Epithelial cell of proximal tubule (primary cell): ENCODE results near the gene KLF5. TPM values are rescaled to one million over a fixed set of nuclear protein-coding genes. Genes with fewer than 3 reads are reported as not detected.

Experiments used
- DNase-seq: peaks from one replicate; pipeline ENCODE4 v3.0.0-alpha.2; 2011; ENCODE audit warnings: low read depth
- H3K4me3 ChIP-seq: 2 replicates; pipeline ENCODE4 v1.5.1; 2011; ENCODE audit warnings: low read depth, mild to moderate bottlenecking, low read length
- total RNA-seq: library from RNA; depleted of rRNA; stranded (reverse); fragments of >200 nt; gene quantifications from 2 replicates; pipeline ENCODE4 v1.2.3, GENCODE V29; 2015
- TF ChIP-seq, protein P1 (sequence below): conservative IDR thresholded peaks from 2 replicates; pipeline ENCODE4 v1.5.1; 2012; ENCODE audit warnings: low read depth, mild to moderate bottlenecking, low read length

Gene KLF5
- total RNA-seq, 1 donor from 2014 or later: 26.6 TPM

DNA sequence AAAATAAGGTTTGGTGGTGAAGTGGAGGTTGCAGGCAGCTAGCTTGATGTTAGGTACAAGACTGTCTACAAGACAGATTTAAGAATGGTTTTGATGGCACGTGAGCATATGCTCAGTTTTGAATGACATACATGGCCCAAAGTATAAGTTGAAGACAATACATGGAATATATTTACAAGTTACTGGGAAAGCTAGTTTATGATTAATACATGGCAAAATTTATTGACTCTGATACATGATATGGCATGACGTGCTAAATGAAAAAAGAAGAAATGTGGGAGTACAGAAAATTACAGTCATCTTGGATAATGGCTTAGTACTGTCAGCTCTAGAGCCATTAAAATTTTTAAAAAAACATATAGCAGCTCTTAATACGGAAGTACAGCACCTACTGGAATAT lies 4.4 kb downstream of the KLF5 start:
- H3K4me3 ChIP-seq: no peak overlapping the region
- no peak for DNase-seq
- TF ChIP-seq, protein P1, sequence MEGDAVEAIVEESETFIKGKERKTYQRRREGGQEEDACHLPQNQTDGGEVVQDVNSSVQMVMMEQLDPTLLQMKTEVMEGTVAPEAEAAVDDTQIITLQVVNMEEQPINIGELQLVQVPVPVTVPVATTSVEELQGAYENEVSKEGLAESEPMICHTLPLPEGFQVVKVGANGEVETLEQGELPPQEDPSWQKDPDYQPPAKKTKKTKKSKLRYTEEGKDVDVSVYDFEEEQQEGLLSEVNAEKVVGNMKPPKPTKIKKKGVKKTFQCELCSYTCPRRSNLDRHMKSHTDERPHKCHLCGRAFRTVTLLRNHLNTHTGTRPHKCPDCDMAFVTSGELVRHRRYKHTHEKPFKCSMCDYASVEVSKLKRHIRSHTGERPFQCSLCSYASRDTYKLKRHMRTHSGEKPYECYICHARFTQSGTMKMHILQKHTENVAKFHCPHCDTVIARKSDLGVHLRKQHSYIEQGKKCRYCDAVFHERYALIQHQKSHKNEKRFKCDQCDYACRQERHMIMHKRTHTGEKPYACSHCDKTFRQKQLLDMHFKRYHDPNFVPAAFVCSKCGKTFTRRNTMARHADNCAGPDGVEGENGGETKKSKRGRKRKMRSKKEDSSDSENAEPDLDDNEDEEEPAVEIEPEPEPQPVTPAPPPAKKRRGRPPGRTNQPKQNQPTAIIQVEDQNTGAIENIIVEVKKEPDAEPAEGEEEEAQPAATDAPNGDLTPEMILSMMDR: no peak

DNA sequence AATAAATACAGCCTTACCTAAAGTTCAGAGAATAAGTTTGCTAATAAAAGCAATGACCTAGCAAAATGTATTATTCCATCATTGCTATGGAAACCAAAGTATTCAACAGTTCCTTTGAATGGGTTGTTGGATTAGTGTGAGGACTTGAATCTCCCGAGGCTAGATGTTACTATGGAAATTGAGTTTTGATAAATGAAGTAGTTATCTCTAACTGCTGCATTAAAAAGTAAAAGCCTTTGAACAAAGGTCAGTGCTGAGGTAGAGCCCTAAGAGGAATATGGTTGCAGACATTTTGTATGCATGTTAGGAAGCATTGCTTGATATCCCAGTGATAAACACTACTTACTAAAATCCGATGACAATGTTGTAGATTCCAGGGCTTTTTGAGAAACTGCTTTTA lies 6.2 kb downstream of the KLF5 start:
- DNase-seq: no peak
- no peak overlapping the region for H3K4me3 ChIP-seq
- TF ChIP-seq, protein P1: no peak

DNA sequence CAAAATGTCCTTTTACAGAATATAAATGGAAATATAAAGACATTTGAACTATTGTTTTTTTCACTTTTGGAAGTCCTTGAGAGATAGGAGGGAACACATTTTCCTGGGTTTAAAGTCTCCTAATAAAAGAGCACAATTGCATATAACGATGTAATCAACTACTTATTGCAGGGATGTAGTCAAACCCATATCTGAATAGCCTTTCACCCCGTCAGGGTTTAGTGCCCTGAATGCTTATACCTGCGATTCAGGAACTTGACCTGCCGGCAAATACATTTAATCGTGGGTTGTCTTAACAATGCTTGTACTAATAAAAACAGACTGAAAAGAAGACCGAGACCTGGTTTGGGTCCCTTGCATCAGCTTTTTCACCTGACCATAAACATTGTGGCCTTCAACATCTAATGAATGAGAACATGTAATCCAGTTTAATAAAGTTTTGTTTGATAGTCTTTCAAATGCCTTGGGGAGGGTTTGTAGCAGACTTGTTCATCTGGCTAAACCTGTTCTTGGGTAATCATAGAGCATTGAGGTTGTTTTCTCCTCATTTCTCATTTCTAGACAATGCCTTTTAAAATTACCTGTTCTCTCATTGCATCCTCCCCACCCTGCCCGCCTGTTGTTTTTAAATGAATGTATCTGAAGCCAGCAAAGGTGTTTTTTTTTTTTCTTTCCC lies 7.0 kb downstream of the KLF5 start:
- TF ChIP-seq, protein P1: no peak
- DNase-seq: no peak
- no peak overlapping the region for H3K4me3 ChIP-seq

DNA sequence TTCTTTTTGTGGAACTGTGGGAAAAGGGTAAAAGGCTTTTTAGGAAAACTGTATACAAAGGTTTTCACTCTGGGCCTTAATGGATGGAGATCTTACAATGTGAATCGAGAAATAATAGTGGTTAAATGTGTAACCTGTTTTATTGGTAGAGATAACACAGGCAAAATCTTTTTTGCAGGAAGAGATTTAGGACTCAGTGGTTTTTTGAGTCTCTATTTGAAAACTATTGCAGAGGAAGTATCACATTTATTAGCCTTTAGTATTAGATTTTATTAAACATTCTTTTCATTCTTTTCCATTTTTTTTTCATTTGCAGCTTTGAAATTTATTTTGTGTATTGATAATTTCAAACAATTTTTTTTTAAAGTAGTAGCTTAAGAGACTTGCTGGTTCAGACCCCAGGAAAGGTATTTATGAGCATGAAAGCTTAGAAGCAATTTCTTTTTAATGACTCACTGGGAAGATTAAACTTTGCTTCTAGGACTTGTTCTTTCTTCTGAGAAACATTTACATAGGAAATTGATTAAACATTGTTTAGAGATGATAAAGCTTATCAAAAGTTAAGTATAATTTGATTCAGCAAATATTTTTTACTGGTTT lies 10.5 kb downstream of the KLF5 start:
- TF ChIP-seq, protein P1: no peak
- no peak for DNase-seq
- H3K4me3 ChIP-seq: no peak overlapping the region

DNA sequence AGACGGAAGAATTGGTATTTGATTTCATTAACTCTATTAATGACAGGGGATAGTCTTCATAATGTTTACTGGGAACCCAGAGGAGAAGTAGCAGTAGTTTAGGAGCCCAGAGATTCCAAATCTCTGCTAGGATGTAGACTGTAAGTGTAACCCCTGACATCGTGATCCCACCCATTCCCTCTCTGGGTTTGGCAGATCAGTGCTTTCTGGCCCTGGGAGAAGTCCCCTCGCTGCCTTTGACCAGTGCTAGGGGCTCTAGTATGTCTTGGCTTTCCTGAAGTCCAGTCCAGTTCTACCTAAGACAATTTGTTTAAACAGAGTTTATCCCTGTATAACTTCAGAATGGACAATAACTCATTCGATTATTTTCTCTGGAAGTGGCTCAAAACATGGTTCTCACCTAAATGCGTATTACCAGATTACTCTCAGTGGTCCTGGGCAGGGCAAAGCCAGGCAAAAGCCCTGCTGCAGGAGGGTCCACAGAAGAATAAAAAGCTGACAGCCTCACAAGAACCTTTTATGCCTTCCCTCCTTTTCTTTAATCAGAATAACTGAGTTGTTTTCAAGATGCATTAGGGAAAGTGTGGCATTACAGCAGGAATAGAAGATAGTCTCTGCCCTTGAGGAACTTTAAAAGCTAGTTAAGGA lies 11.8 kb downstream of the KLF5 start:
- DNase-seq: no peak
- TF ChIP-seq, protein P1: no peak
- no peak overlapping the region for H3K4me3 ChIP-seq

DNA sequence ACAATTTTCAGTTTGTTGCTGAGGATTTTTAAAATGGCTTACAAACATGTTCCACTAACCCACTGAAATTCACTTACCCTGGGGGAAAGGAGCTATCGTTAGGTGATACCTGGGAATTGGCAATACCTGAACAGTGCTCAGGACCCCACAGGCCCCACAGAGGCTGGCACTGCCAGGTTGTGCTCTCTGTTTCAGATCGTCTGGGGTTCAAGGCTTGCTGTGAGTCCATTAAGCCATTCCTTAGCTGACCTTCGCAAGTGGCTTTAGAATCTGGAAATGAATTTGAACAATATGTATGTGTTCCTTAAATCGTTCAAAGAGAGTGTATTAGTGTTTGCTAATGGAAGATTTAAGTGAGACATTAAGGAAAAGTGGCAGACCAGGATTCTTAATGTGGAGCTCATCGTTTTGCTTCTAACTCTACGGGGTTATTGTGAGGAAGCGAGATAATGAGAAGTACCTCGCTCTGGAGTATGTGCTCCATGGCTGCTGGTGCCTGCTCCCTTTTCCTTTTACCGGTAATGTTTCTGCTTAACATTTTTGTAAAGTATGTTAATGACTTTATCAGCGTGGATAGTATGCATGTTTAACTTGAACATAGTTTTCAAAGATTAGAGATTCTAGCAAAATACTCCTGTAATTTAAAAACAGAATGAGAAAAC lies 13.6 kb downstream of the KLF5 start:
- TF ChIP-seq, protein P1: no peak
- no peak for DNase-seq
- H3K4me3 ChIP-seq: no peak overlapping the region
